Chondrocyte (in vitro differentiated cells): ENCODE results near the gene MYORG. TPM values are rescaled to one million over a fixed set of nuclear protein-coding genes. Genes with fewer than 3 reads are reported as not detected.

Experiments used
- DNase-seq: peaks from one replicate; pipeline ENCODE4 v3.0.0; 2021; ENCODE audit warnings: mixed read lengths, low spot score
- H3K27ac Mint-ChIP-seq: one replicate; pipeline ENCODE4 v1.8.0; 2021; ENCODE audit warnings: mild to moderate bottlenecking, moderate library complexity, mixed read lengths; ENCODE audit not compliant: unreplicated experiment
- H3K27me3 Mint-ChIP-seq: 2 replicates; pipeline ENCODE4 v1.8.0; 2021; ENCODE audit warnings: low read depth, mixed read lengths
- H3K36me3 Mint-ChIP-seq: 2 replicates; pipeline ENCODE4 v1.8.0; 2021; ENCODE audit warnings: low read depth, mixed read lengths
- H3K4me1 Mint-ChIP-seq: 2 replicates; pipeline ENCODE4 v1.8.0; 2021; ENCODE audit warnings: low read depth, mild to moderate bottlenecking, mixed read lengths
- H3K4me3 Mint-ChIP-seq: one replicate; pipeline ENCODE4 v1.8.0; 2021; ENCODE audit warnings: mild to moderate bottlenecking, moderate library complexity, mixed read lengths; ENCODE audit not compliant: unreplicated experiment
- H3K9me3 Mint-ChIP-seq: 2 replicates; pipeline ENCODE4 v1.8.0; 2021; ENCODE audit warnings: low read depth, mixed read lengths
- total RNA-seq: library from RNA; stranded (reverse); gene quantifications from 3 replicates; pipeline ENCODE4 v1.2.1, GENCODE V29; 2021
- TF ChIP-seq, protein P1 (sequence below): fragments of 200-600 bp; sonication (generic); IDR thresholded peaks from 2 replicates; pipeline ENCODE4 v1.5.0; 2021; ENCODE audit warnings: antibody characterized with exemption, mild to moderate bottlenecking, moderate library complexity

MYORG gene
- total RNA-seq, 1 donor from 2014 or later = 6.8 TPM

DNA sequence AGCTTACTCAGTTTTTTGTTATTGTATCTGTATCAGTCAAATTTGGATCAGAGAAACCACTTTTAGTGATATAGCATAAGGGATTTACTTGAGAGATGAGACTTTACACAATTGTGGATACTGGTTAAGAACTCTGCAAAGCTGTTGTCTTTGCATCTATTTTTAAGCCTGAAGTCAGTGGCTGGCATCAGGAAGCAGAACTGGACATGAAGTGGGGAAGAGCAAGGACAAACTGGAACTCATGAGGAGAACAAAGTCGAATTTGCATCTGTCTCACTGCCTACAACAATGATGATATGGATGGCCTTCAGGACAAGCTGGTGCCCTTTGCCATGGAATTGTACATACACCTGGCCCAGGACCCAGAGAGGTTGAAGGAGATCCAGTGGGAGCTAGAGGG, 15.8 kb upstream of the MYORG start:
- Mint-ChIP-seq H3K4me3 (no peak overlapping the region), H3K4me1 (no peaks in the 10 kb centered on the region), H3K27me3 (no peaks in the 10 kb centered on the region), H3K9me3 (no peaks in the 10 kb centered on the region), H3K36me3 (no peaks in the 10 kb centered on the region), H3K27ac (no peak overlapping the region)
- TF ChIP-seq, protein P1, sequence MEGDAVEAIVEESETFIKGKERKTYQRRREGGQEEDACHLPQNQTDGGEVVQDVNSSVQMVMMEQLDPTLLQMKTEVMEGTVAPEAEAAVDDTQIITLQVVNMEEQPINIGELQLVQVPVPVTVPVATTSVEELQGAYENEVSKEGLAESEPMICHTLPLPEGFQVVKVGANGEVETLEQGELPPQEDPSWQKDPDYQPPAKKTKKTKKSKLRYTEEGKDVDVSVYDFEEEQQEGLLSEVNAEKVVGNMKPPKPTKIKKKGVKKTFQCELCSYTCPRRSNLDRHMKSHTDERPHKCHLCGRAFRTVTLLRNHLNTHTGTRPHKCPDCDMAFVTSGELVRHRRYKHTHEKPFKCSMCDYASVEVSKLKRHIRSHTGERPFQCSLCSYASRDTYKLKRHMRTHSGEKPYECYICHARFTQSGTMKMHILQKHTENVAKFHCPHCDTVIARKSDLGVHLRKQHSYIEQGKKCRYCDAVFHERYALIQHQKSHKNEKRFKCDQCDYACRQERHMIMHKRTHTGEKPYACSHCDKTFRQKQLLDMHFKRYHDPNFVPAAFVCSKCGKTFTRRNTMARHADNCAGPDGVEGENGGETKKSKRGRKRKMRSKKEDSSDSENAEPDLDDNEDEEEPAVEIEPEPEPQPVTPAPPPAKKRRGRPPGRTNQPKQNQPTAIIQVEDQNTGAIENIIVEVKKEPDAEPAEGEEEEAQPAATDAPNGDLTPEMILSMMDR = no peak
- no peak for DNase-seq

DNA sequence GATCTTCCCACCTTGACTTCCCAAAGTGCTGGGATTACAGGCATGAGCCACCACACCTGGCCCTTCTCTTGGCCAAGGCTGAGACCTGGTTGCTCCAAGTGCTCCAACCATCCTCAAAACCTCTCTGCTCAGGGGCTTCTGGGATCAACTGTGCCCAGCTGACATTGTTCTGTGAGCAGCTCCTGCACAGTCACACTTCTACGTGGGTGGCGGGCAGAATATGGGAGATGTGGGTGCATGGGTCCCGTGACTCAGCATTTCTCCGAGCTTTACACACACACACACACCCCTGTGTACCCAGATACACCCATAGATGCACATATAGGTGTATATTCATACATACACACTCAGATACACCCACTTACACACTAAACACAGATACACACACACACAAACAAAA, 10.5 kb upstream of the MYORG start:
- no peaks in the 10 kb centered on the region for H3K27me3 Mint-ChIP-seq
- H3K36me3 Mint-ChIP-seq = no peaks in the 10 kb centered on the region
- peak; percentile 46 for DNase-seq
- H3K9me3 Mint-ChIP-seq = no peaks in the 10 kb centered on the region
- TF ChIP-seq, protein P1 = no peak
- no peaks in the 10 kb centered on the region for H3K4me1 Mint-ChIP-seq
- H3K4me3 Mint-ChIP-seq = no peak overlapping the region
- H3K27ac Mint-ChIP-seq = no peak overlapping the region

- peak; percentile 58 for DNase-seq
- no peaks in the 10 kb centered on the region for H3K4me1 Mint-ChIP-seq
- no peak overlapping the region for H3K4me3 Mint-ChIP-seq
- TF ChIP-seq, protein P1 = no peak
- no peaks in the 10 kb centered on the region for H3K9me3 Mint-ChIP-seq
- H3K27ac Mint-ChIP-seq = no peak overlapping the region
- no peaks in the 10 kb centered on the region for H3K36me3 Mint-ChIP-seq
- no peaks in the 10 kb centered on the region for H3K27me3 Mint-ChIP-seq
Observed at GRCh38 chr9:34386656-34387055, 10.0 kb upstream of the MYORG start.

DNA sequence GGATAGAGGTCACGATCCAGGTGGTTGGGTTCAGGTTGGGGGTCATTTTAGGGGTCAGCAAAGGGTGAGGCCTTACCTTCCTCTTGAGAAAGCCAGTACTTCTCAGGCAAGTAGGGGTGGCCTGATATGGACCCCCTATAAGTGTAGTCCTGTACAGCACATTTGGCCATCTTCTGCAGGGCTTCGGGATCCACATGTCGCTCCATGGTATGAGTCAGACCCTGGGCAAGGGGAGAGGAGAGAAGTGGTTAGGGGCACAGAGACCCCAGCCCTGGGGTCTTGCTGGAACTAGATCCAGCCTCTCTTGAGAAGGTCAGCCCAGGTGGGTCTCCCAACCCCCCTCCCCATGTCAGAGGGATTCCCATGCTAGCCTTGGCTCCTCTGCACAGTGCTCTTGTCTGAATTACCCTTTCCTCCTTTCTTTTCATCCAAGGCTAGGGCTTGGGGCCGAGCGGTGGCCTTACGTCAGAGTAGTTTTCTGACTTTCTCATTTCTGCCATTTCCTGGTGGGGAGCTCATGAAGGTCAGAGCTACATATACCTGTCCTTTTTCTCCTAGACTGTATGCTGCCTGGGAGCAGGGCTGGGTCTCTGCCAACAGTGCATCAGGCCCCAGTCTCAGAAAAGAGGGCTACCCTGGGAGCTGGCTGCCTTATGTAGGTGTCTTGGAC, 9.0 kb upstream of the MYORG start:
- Mint-ChIP-seq H3K9me3 (no peaks in the 10 kb centered on the region), H3K4me1 (peaks cover 7% of the 10 kb centered on the region), H3K27me3 (no peaks in the 10 kb centered on the region), H3K36me3 (no peaks in the 10 kb centered on the region), H3K27ac (no peak overlapping the region), H3K4me3 (no peak overlapping the region)
- DNase-seq = peak; percentile 30
- TF ChIP-seq, protein P1 = no peak

DNA sequence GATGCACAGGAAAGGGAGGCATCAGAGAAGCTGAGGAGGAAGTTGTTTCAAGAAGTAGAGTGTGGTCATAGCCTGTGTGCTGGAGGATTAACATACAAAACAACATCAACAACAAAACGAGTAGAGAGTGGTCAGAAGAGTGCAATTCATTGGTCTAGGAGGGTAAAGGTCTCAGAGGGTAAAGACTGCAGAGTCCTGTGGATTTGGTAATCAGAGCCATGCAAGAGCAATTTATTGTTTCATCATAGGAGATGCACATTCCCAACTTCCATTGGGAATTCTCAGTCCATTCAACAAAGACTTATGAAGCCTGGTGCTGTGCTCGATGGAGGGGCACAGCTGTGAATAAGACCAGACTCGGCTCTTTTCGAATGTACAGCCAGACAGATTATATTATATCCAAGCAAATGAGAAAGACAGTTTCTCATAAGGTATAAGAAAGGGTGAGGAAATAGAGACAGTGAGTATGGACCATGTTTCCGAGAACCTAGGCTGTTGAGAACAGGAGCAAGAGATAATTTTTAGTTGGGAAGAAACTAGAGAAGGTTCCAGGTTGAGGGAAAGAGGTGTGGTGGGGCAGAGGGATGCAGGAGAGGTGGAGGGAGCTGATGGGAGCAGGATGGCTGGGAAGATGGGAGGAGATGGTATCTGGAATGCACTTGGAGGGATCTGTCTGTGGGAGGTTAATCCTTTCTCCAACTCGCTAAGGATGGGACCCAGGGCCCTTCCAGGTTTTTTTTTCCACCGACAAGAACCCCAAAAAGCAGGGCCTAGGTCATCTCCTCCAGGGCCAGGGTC, 7.9 kb upstream of the MYORG start:
- Mint-ChIP-seq H3K27ac (no peak overlapping the region), H3K4me3 (no peak overlapping the region), H3K4me1 (peaks cover 10% of the 10 kb centered on the region), H3K27me3 (no peaks in the 10 kb centered on the region), H3K9me3 (no peaks in the 10 kb centered on the region), H3K36me3 (no peaks in the 10 kb centered on the region)
- TF ChIP-seq, protein P1 = no peak
- peak; percentile 18 for DNase-seq
